K562 (cell line): ENCODE results near the gene ACP4. TPM values are rescaled to one million over a fixed set of nuclear protein-coding genes. Genes with fewer than 3 reads are reported as not detected.

ENCODE experiments used
- ADNP ChIP-seq: fragments of 200-800 bp; sonication (Bioruptor generic); IDR thresholded peaks from 2 replicates; pipeline ENCODE4 v1.6.1; 2016; ENCODE audit warnings: missing genetic modification characterization, missing compliant biosample characterization
- ARHGAP35 ChIP-seq: fragments of 450-650 bp; IDR thresholded peaks from 2 replicates; pipeline ENCODE4 v1.6.1; 2018; ENCODE audit not compliant: partially characterized antibody
- ATF1 ChIP-seq, 2 experiments: fragments of 450-650 bp in 1 of 2; IDR thresholded peaks; 2 replicates each; pipeline ENCODE4 v1.6.1; 2016; ENCODE audit warnings: missing compliant biosample characterization in 1 of 2, missing genetic modification characterization in 1 of 2
- DMBX1 ChIP-seq: fragments of 250-450 bp; sonication (Bioruptor Pico); IDR thresholded peaks from 2 replicates; pipeline ENCODE4 v1.8.0; 2022; ENCODE audit warnings: inconsistent platforms, mild to moderate bottlenecking, moderate library complexity, borderline replicate concordance
- ELF4 ChIP-seq: fragments of 450-650 bp; formaldehyde crosslinking; IDR thresholded peaks from 2 replicates; pipeline ENCODE4 v1.4.0; 2022; ENCODE audit warnings: missing genetic modification characterization
- GATAD2A ChIP-seq: fragments of 450-650 bp; IDR thresholded peaks from 2 replicates; pipeline ENCODE4 v1.6.1; 2017
- HDAC3 ChIP-seq: fragments of 450-650 bp; IDR thresholded peaks from 2 replicates; pipeline ENCODE4 v1.6.1; 2018; ENCODE audit warnings: borderline replicate concordance, mild to moderate bottlenecking, moderate library complexity; ENCODE audit not compliant: partially characterized antibody
- JUND ChIP-seq, 2 experiments: IDR thresholded peaks; 2 replicates in 1 of 2; 3 replicates in 1 of 2; pipeline ENCODE4 v1.6.1; 2011; ENCODE audit warnings: borderline replicate concordance in 2 of 2, low read depth in 2 of 2, low read length in 2 of 2, improper control_type of control experiment in 1 of 2, missing biosample characterization in 1 of 2, missing genetic modification characterization in 1 of 2, missing genetic modification reagents in 1 of 2
- KLF16 ChIP-seq: IDR thresholded peaks from 2 replicates; pipeline ENCODE4 v1.6.1; 2016; ENCODE audit warnings: antibody characterized with exemption
- MAZ ChIP-seq, 2 experiments: fragments of 450-650 bp in 1 of 2; sonication (generic) in 1 of 2; formaldehyde crosslinking; IDR thresholded peaks in 1 of 2; conservative IDR thresholded peaks in 1 of 2; 2 replicates each; pipeline versions ENCODE4 v1.4.0 to v1.5.0; 2020; ENCODE audit warnings: mild to moderate bottlenecking in 1 of 2, missing genetic modification reagents in 1 of 2
- MEF2D ChIP-seq: conservative IDR thresholded peaks from 2 replicates; pipeline ENCODE4 v1.6.1; 2016; ENCODE audit warnings: low read depth, missing genetic modification characterization, missing compliant biosample characterization
- NFATC3 ChIP-seq: fragments of 450-650 bp; IDR thresholded peaks from 2 replicates; pipeline ENCODE4 v1.6.1; 2017; ENCODE audit warnings: mild to moderate bottlenecking
- NFIC ChIP-seq: fragments of 450-650 bp; IDR thresholded peaks from 2 replicates; pipeline ENCODE4 v1.6.1; 2017; ENCODE audit warnings: mild to moderate bottlenecking, inconsistent platforms
- NR2C1 ChIP-seq, 2 experiments: fragments of 450-650 bp; IDR thresholded peaks; 2 replicates each; pipeline ENCODE4 v1.6.1; 2017; ENCODE audit warnings: mild to moderate bottlenecking in 2 of 2, antibody characterized with exemption in 1 of 2, inconsistent platforms in 1 of 2, missing compliant biosample characterization in 1 of 2, missing genetic modification characterization in 1 of 2
- NR2C2 ChIP-seq, 2 experiments: fragments of 200-800 bp in 1 of 2; sonication (Bioruptor generic) in 1 of 2; sonication (generic) in 1 of 2; formaldehyde crosslinking in 1 of 2; IDR thresholded peaks; 2 replicates each; pipeline versions ENCODE4 v1.6.1 to v1.8.0; 2016 to 2022; ENCODE audit warnings: mild to moderate bottlenecking in 1 of 2, missing compliant biosample characterization in 1 of 2, missing genetic modification characterization in 1 of 2, missing genetic modification reagents in 1 of 2
- RAD51 ChIP-seq: fragments of 450-650 bp; IDR thresholded peaks from 2 replicates; pipeline ENCODE4 v1.7.1; 2016; ENCODE audit warnings: low read depth, mild to moderate bottlenecking, borderline replicate concordance
- SMARCC2 ChIP-seq: fragments of 450-650 bp; IDR thresholded peaks from 2 replicates; pipeline ENCODE4 v1.6.1; 2017; ENCODE audit warnings: antibody characterized with exemption, moderate library complexity, mild to moderate bottlenecking, low read depth
- TAF15 ChIP-seq: fragments of 200-400 bp; formaldehyde crosslinking; IDR thresholded peaks from 2 replicates; pipeline ENCODE4 v1.6.1; 2017; ENCODE audit warnings: mild to moderate bottlenecking, low read depth, low read length, moderate library complexity
- ZNF23 ChIP-seq: fragments of 250-450 bp; sonication (Bioruptor Pico); IDR thresholded peaks from 2 replicates; pipeline ENCODE4 v1.4.0; 2020; ENCODE audit warnings: mild to moderate bottlenecking
- ZNF347 ChIP-seq: fragments of 450-650 bp; formaldehyde crosslinking; IDR thresholded peaks from 2 replicates; pipeline ENCODE4 v1.4.0; 2020; ENCODE audit warnings: low read depth, mild to moderate bottlenecking, moderate library complexity
- ZNF408 ChIP-seq: fragments of 250-450 bp; sonication (Bioruptor Pico); IDR thresholded peaks from 2 replicates; pipeline ENCODE4 v1.4.0; 2020; ENCODE audit warnings: low read depth, mild to moderate bottlenecking, moderate library complexity
- ZNF586 ChIP-seq: fragments of 450-650 bp; formaldehyde crosslinking; conservative IDR thresholded peaks from 2 replicates; pipeline ENCODE4 v1.4.0; 2020; ENCODE audit warnings: mild to moderate bottlenecking, moderate library complexity
- ZNF766 ChIP-seq: fragments of 200-800 bp; sonication (Bioruptor generic); conservative IDR thresholded peaks from 2 replicates; pipeline ENCODE4 v1.6.1; 2016; ENCODE audit warnings: missing genetic modification characterization, missing compliant biosample characterization
- polyA plus RNA-seq, 8 experiments: library from polyadenylated mRNA; depleted of rRNA in 4 of 8; stranded (reverse) in 5 of 8; unstranded in 3 of 8; fragments of >200 nt; fragmentation: Nextera tagmentation in 2 of 8; fragmentation: Illumina TruSeq in 1 of 8; extraction: Ambion mirVana in 2 of 8; extraction: Trizol in 1 of 8; gene quantifications; 2 replicates each; pipeline versions ENCODE4 v1.2.1 to v1.2.3, GENCODE V29; 2011 to 2014; ENCODE audit warnings: inconsistent platforms in 1 of 8, missing spikeins in 1 of 8
- total RNA-seq, 7 experiments: library from RNA; depleted of rRNA in 6 of 7; stranded (reverse); fragments of >200 nt in 6 of 7; fragmentation: Illumina TruSeq in 2 of 7; extraction: Trizol in 2 of 7; gene quantifications; 2 replicates each; pipeline versions ENCODE4 v1.2.1 to v1.2.3, GENCODE V29; 2011 to 2021; ENCODE audit warnings: low replicate concordance in 1 of 7
- TF ChIP-seq, protein P1 (sequence below): fragments of 450-650 bp; formaldehyde crosslinking; conservative IDR thresholded peaks from 2 replicates; pipeline ENCODE4 v1.4.0; 2022; ENCODE audit warnings: mild to moderate bottlenecking, missing genetic modification characterization
- TF ChIP-seq, protein P2 (sequence below): fragments of 200-800 bp; sonication (Bioruptor generic); IDR thresholded peaks from 2 replicates; pipeline ENCODE4 v1.6.1; 2017; ENCODE audit warnings: missing genetic modification characterization, missing compliant biosample characterization

Gene ACP4
- total and polyA plus RNA-seq, 9 of the 15 experiments (the other 6 are each of a cell fraction or from before 2014, with no cell fraction given): not detected

DNA sequence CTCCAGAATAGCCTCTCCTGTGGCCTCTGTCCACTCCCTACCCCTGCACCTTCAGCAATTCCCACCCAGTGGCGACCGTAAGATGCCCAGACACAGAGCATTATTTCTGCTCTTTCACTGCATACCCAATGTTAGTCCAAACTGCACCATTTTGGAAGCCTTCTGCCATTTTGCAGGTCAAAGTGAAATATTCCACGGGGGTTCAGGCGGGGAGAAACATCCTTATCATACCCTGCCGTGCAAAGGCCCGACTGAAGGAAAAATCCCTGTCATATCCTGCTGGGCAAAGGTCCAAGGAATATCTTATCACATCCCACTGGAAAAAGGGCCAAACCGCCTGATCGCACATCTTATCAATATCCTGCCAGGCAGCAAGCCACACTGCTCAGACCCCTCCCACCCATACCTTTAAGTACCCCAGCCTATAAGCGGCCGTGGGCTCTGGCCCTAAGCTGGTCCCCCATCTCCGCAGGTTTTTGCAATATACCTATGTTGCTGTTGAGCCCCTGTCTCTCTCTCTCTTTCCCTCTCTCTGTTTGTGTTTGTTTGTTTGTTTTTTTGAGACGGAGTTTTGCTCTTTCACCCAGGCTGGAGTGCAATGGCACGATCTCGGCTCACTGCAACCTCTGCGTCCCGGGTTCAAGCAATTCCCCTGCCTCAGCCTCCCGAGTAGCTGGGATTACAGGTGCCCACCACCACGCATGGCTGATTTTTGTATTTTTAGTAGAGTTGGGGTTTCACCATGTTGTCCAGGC, 48.9 kb upstream of the ACP4 start (continued):
- TF ChIP-seq MEF2D (tag) (peak; percentile 69), NR2C2 (CRISPR knock-in tag; IDR thresholded peaks at IDR 0.05) (no peak), NR2C2 (tag; IDR thresholded peaks at IDR 0.05) (peak; percentile 37; the same call in 1 of the 2 replicates), ELF4 (CRISPR knock-in tag) (peak; percentile 67; the same call in 1 of the 2 replicates), ZNF23 (CRISPR knock-in tag) (no peak), ZNF408 (CRISPR knock-in tag) (no peak), HDAC3 (peak; percentile 44), RAD51 (no peak), ZNF347 (no peak), ATF1 (CRISPR knock-in tag; IDR thresholded peaks at IDR 0.05) (no peak), ATF1 (tag; IDR thresholded peaks at IDR 0.05) (peak; percentile 32; the same call in 1 of the 2 replicates), ZNF766 (CRISPR knock-in tag) (peak; percentile 64; the same call in 1 of the 2 replicates), JUND (IDR thresholded peaks at IDR 0.05; ENCODE audit: borderline replicate concordance, low read depth, low read length) (peak; percentile 58), JUND (tag; IDR thresholded peaks at IDR 0.05; ENCODE audit: borderline replicate concordance, low read depth, low read length) (no peak; the same call in 2 of the 3 replicates), ZNF586 (CRISPR knock-in tag) (no peak), ARHGAP35 (no peak), GATAD2A (peak; percentile 27; the same call in 1 of the 2 replicates), DMBX1 (CRISPR knock-in tag) (0 out of 2 replicates have a peak, but pooled peaks have one; percentile 13), NFIC (peak; percentile 95), SMARCC2 (peak; percentile 59; the same call in 1 of the 2 replicates), MAZ (CRISPR knock-in tag; conservative IDR thresholded peaks at IDR 0.05 in 1 of 2, IDR thresholded peaks at IDR 0.05 in 1 of 2) (peak; percentile 5 to 58; a peak in 2 of 4 replicates), KLF16 (peak; percentile 37; the same call in 1 of the 2 replicates), NFATC3 (peak; percentile 26; the same call in 1 of the 2 replicates), TAF15 (no peak), NR2C1 (IDR thresholded peaks at IDR 0.05) (no peak), NR2C1 (tag; IDR thresholded peaks at IDR 0.05) (peak; percentile 66), ADNP (no peak)
- TF ChIP-seq, protein P1, sequence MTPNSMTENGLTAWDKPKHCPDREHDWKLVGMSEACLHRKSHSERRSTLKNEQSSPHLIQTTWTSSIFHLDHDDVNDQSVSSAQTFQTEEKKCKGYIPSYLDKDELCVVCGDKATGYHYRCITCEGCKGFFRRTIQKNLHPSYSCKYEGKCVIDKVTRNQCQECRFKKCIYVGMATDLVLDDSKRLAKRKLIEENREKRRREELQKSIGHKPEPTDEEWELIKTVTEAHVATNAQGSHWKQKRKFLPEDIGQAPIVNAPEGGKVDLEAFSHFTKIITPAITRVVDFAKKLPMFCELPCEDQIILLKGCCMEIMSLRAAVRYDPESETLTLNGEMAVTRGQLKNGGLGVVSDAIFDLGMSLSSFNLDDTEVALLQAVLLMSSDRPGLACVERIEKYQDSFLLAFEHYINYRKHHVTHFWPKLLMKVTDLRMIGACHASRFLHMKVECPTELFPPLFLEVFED (CRISPR knock-in tag): peak; percentile 58; the same call in 1 of the 2 replicates
- TF ChIP-seq, protein P2, sequence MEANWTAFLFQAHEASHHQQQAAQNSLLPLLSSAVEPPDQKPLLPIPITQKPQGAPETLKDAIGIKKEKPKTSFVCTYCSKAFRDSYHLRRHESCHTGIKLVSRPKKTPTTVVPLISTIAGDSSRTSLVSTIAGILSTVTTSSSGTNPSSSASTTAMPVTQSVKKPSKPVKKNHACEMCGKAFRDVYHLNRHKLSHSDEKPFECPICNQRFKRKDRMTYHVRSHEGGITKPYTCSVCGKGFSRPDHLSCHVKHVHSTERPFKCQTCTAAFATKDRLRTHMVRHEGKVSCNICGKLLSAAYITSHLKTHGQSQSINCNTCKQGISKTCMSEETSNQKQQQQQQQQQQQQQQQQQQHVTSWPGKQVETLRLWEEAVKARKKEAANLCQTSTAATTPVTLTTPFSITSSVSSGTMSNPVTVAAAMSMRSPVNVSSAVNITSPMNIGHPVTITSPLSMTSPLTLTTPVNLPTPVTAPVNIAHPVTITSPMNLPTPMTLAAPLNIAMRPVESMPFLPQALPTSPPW (CRISPR knock-in tag): peak; percentile 44
